HG03378 (cell line): Measurements from ENCODE around the gene MGAT3.
"Not testable (repeated sequence)": the region's sequence is repeated elsewhere in the genome, so short reads cannot be mapped to it uniquely, and the experiment has no call there.

Source experiments
- ATAC-seq: cut with Tn5 transposase; IDR thresholded peaks from one replicate; pipeline ENCODE4 v1.9.1; 2021; ENCODE audit warnings: mild to moderate bottlenecking, moderate library complexity; ENCODE audit not compliant: unreplicated experiment

The MGAT3 gene

DNA sequence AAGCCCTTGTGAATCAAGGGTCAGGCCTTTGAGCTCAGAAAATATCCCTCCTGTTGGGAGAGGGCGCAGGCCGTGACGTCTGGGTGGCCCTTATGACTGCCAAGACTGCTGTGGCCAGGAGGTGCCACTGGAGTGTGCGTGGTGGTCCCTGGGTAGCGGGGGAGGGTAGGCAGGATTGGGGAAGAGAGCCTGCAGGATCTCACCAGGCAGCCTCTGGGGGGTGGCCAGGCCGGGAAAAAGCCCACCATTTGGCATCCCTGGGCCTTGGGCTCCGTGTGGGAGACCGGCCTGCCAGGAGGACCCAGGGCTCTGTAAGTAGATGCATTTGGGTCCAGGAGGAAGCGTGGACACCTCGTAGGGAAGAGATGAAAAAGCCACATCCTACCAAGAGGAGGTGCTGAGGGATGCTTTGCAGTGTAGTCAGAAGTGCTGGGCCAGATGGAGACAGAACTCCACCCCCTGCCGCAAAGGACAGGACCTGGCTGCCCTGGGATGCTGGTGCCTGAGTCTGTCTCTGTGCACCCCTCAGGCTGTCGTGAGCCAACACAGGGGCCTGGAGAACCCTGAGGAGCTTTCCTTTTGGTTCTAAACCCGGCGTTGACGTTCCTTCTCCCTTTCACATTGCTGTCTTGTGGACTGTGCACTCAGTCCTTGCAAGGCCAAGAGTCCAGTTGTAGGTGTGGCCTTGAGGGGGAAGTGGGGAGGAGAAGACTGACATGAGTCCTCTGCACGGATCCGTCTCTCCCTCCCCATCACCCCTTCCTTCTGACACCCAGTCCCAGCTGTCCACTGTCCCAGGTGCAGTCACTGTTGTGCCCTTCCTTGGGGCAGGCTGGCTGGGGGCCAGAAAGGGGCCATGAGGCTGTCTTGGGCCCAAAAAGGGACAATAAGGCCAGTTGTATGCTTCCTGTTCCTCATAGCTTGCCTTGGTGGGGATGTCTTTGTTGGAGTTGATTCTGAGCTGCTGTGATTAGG is 32.6 kb downstream of the MGAT3 start:
- ATAC-seq, result no peak

DNA sequence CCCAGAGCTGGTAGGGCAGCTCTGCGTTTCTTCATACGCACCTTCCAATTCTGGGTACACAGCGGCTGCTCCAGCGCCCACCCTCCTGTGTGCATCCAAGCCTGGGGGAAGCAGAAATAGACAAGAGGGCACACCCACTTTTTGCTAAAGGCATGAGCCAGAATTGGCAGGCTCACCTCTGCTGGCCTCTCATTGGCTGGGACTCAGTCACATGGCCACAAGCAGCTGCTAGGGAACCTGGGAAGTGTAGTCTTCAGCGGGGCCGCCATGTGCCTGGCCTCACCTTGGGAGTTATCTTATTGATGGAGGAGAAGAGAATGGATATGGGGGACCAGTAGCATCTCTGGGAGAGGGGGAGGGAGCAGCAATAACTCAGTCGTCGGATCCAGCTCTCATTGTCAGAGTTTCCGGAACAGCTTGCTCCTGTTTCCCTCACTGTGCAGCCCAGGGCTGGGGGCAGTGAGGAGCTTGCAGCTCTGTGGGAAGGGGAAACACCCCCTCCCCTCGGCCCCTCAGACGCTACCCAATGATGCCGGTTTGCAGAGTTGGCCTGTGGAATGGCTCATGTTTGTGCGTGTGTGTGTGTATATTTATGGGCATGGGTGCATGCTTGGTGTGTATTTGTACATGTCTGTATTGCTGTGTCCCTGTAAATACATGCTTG is 33.5 kb downstream of the MGAT3 start:
- ATAC-seq, result peak; percentile 77

DNA sequence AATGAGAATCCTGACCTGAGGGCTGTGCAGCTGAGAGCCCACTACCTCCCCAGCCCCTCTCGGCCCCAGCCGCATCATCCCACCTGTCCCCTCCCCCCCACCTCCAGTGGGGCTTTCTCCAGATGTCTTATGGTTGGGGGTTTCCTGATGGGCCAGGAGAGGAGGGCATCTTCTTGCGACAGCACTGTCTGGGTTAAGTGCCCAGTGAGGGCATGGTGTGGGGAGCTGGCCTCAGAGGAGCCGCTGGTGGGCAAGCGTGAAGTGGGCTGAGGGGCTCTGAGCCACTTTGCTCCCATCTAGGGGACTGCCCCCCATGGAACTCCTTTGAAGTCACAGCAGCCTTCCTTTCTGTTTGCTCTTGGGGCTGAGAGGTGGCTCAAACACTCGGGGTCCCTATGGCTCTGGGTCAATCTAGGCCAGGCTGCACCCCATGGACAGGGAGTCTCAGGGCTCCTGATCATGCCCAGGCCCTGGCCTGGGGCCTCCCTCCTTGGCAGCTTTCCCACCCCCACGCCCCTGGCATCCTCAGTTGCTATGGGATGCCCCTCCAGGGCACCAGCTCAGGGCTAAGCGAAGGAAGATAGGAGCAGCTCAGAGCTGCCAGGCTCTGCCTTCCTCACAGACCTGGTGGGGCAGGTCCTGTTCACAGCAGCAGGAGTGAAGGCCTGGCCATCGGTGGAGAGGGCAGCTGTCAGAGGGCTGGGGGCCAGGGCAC is 34.3 kb downstream of the MGAT3 start:
- ATAC-seq, result no peak

DNA sequence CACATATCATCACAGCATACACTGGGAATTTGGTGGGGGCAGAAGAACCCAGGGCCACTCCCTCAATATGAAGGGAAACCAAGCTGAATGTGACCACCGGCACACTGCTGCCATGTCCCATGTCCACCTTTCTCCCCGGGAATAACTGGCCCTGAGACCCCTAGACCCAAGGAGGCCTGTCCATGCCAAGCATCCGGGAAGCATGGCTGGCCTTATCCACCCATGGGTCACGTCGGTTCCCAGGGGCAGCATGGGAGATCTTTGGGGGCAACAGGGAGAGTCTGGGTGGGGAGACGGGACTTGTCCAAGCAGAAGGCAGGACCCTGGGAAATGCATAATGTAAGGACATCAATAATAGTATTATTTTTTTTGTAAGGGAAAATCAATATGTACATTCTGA is 34.9 kb downstream of the MGAT3 start:
- no peak for ATAC-seq

DNA sequence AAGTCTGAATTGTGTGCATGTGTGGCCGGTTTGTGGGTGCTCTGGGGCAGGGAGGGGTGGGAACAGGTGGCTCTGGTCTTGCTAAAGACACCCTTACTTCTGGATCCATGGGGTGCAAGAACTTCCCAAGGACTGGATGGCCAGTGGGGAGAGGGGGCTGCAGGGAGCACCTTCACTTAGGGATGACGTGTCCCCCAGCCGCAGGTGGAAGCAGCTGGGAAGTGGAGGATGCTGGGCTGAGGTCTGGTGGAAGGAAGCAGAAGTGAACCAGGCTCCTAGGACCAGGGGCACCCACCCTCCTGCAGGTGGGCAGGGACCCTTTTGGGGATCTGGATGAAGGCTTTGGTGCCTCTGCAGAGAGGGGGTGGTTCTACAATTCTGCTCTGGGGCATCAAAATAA is 35.4 kb downstream of the MGAT3 start:
- no peak for ATAC-seq

DNA sequence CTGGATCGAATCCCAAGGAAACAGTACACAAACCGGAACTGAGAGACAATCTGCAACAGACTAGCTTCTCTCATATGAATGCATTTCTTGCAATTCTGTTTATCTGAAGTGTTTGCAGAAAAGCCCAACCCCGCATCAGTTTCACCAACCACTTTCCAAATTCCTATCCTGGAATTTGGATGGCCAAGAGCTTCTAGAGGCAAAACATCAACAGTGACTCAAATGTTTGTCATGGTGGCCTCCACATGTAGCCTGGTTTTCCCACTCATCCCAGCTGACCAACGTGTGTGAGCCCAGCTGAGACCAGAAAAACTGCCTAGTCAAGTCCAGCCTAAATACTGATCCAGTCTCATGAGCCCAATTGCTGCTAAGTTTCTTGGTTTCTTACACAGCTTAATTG is 36.9 kb downstream of the MGAT3 start:
- no peak for ATAC-seq

DNA sequence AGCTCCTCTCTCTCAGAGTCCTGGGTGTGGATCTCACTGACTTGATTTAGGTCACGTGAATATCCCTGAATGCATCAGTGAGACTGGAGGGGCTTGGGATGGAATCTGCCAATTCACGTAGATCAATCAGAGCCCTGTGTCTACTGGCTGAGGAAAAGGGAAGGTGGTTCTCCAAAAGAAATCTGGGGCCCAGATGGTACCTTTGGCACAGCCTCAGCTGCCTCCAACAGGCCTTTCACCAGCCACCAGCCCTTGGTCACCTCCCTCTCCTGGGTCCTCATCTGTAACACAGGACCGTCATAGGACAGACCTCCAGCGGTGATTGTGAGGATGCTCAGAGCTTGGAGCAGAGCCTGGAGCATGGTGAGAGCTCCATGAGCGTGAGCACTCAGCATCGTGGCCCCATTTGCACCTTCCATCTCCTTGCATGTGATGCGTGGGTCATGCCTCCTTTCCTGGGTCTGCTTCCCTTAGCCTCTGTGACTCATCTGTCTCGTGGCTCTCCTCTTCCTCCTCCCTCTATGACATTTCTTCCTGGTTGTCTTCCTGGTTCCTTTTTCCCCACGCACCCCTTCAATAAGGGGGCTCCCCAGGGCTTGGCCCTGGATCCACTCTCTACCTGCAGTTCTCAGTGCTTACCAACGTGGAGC is 37.8 kb downstream of the MGAT3 start:
- no peak for ATAC-seq

DNA sequence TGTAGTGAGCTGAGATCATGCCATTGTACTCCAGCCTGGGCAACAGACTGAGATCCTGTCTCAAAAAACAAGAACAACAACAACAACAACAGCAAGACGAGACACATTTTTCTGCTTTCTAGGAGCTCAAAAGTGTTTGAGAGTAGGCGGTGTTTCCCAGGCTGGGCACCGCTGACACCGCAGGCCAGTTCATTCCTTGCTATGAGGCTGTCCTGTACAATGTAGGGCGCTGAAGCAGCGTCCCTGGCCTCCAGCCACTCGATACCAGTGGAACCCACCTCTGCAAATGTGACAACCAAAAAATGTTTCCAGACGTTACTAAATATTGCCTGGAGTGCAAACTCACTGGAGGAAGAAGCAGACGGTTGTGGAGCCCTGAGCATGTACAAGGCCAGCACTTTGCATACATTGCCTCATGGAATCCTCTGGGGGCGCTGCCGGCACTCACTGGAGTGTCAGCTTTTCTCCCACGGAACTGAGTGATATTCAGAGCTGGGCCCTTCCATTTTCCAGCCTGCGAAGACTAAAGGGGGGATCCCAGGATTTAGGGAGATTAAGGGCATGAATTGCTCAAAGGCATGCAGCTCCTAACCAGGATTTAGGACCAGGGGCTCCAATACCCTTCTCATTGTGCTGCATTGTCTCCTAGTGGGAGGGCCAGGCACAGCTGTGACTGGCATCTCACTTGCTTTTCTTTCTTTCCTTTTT is 39.5 kb downstream of the MGAT3 start:
- ATAC-seq, result no peak

DNA sequence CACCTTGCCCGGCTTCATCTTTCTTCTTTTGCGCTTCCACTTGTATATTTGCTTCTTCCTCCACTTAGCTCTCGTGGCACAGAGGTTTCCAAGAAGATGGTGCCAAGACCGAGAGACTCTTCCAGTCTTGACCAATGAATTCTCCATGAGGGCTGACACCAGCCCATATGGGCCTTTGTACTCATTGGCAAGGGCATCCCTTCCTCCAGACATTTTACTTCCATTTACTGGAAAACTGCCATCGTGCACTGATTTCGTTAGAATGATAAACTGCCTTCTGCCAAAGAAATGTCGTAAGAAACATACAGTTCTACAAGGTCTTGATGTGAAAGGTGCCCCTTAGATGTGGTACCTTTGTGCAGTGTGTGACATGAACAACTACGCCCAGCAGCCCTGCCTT is 40.6 kb downstream of the MGAT3 start:
- no peak for ATAC-seq

DNA sequence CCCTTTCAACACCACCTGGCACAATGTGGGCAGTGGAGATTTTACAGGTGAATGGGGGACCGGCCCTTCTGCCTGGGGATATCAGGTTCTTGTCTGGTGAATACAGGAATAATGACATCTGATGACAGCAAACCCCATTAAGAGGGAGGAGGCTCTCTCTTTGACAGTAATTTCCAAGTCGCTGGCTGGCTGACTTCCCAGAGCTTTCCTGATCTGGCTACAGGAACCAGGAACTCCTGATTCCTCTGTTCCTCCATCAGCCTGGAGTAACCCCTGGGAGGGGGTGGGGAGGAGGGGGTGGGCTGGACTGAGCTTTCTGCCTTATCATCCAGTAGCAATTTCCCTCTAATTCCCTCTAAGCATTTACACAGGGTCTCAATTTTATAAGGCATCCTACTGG is 41.6 kb downstream of the MGAT3 start:
- ATAC-seq, result no peak

DNA sequence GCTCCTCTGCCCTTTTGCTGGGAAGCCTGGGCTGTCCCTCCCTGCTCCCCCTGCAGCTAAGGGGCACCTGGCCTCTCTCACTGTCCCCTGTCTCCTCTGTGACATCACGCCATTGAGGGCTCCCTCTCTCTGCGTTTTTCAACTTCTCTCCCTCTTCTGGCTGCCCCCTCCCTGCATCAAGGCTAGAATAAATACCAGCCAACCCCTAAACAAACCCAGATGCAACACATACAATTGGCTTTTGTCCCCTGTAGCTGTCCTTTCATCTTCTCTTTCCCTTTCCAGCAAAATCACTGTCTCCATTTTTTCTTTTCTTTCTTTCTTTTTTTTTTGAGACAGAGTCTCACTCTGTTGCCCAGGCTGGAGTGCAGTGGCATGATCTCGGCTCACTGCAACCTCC is 42.0 kb downstream of the MGAT3 start:
- ATAC-seq, result no peak

DNA sequence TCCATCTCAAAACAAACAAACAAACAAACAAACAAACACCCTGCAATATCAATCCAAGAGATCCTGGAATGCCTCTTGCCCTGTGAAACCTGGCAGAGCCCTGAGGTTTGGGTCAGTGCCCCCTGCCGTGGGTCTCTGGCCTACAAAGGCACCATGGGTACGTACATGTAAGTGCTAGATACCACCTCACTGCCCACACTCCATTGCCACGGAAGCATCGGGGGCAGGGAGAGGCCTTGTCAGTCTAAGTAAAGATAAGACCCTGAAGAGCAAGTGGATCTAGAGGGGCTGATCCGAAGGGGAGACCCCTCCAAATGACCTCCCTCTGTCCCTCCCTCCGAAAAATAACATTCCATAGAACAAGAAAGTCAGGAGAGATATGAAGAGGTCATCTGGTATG is 43.3 kb downstream of the MGAT3 start:
- no peak for ATAC-seq

DNA sequence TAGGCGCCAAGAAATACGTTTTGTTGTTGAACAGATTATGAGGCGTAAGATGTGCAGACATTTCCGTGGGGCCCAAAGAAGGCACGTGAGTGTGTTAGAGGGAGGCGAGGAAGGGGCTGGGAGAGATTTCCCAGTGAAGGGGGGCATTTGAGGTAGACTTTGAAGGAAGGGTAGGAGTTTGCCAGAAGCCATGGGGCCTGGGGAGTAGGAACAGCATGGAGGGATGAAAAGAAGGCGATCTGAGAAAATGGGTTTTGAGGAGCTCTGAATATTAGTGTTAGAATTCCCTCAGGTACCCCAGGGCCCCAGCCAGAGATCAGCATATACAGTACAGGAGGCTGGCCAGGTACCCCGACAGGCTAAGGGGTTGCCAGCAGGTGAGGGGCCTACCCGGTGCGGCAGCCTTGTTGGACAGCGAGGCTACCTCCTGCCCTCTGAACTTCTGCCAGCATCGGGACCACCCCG is 44.9 kb downstream of the MGAT3 start:
- no peak for ATAC-seq

DNA sequence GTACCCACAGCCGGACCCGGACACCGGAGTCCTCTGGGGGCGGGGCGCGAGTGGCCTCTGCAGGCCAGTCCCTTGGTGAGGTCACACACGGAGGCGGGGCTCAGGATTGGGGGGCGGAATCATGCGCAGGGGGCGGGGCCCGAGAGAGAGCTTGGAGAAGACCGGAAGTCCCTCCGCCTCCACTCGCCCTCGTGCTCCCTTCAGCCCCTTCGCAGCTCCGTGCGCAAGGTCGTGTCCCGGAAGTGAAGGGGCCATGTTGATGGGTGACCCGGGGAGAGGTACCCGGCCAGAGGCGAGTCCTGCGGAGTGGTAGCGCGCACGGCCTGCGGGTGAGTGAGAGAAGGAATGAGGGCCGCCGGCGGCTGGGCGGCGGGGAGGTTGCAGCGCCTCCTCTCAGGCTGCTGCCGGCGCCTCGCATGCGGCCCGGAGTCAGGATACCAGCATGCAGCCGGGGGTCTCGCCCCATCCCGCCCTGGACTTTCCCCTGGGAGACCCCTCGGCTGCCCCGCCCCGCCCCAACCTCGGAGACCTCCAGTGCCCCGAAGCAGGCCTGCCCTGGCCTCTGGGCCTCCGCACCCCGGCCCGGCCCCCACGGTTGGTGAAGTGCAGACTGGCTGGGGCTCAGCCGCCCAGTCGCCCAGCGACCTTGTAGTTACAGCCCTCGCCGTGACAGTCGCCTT is 45.4 kb downstream of the MGAT3 start, which contains the start of gene MIEF1:
TSS of gene MIEF1 (plus strand) at position 182 of the 680 bp plus-strand sequence. CDS start 9,005 bp downstream, outside the sequence.
- peak; percentile 76 for ATAC-seq

DNA sequence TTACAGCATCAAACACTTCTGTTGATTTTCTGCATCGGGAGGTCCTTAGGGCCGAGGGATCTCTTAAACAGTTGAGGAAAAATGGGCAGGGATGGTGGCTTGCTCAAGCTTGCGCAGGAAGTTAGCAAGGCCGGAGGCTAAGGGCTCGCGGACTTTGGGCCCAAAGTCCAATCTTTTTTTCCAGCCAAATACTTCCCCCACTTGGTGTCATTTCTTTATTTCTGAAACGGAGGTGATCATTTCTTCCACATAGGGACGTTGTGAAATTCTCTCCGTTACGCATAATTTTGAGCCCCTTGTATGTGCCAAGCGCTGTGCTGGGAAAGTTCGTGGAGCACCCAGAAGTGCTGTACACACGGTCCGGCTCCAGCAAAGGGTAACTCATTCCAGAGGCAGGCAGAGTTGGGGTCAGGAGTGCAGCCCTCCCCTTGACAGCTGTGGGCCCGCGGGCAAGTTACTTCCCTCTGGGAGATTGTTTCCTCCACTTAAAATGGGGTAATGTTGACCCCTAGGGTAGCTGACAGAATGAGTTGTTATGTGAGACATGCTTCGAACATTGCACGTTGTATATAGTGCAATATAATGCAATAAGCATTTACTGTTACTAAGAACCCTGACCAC is 46.1 kb downstream of the MGAT3 start:
- no peak for ATAC-seq

DNA sequence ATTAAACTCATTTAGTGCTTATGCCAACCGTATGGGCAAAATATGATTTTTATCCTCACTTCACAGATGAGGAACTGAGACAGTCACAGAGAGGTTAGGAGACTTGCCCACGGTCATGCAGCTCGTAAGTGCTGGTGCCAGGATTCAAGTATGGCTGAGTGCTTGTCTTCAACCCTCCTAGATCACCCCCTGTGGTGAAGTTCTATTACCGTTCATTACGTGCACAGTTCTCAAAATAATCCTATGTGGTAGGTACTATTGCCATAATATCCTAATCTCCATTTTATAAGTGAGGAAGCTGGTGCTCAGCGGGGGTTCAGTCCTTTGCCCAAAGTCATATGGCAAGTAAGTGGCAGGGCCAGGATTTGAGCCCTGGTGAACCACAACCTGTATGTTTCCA is 46.8 kb downstream of the MGAT3 start:
- ATAC-seq, result no peak

DNA sequence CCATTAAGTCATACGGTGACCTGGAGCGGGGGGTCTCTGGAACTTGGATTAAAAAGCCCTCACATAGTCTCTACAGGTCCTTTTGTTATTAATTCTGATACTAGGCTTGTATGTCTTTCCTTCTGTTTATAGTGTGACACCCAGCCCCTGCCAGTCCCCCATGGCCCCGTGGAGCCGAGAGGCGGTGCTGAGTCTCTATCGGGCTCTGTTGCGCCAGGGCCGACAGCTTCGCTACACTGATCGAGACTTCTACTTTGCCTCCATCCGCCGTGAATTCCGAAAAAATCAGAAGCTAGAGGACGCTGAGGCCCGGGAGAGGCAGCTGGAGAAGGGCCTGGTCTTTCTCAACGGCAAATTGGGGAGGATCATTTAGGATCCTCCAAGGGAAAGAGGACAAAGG is 47.3 kb downstream of the MGAT3 start:
- ATAC-seq, result no peak

DNA sequence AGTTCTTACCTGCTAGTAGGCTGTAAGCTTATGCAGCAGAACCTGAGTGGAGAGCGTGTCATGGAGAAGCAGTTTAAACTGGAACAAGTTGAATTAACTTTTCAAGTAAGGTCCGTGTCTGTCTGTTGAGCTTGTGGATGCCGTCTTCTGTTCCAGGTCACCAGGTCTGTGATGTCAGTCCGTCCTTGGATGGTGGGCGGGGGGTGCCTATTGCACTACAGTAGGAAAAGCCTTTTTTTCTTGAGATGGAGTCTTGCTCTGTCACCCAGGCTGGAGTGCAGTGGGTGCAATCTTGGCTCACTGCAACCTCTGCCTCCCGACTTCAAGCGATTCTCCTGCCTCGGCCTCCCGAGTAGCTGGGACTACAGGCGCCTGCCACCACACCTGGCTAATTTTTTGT is 50.2 kb downstream of the MGAT3 start:
- ATAC-seq, result not testable (repeated sequence)

DNA sequence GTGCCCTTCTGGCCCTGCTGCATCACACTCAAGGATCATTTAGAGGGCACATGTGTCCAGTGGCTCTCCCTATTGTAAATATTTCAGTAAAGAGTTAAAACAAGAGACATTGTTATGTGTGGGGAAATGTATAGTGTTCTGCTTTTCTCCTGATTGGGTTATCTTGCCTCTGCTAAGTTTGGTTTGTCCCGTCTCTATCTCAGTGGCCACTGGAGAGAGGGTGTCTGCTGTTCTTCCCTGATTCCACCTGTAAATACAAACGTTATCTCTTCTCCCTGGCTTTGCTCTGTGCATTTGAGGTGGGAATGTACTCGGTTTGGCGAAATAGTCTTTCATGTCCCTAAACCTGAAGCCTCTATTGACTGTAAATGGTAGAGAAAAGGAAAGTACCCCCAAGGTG is 51.6 kb downstream of the MGAT3 start:
- ATAC-seq, result no peak
